HepG2 (cell line): ENCODE data around the gene PMIS2. TPM values are rescaled to one million over a fixed set of nuclear protein-coding genes. Genes with fewer than 3 reads are reported as not detected.

ENCODE experiments used
- ARHGAP35 ChIP-seq: sonication (generic); formaldehyde crosslinking; IDR thresholded peaks from 2 replicates; pipeline ENCODE4 v1.9.0; 2022; ENCODE audit warnings: mild to moderate bottlenecking, inconsistent platforms, moderate library complexity, missing genetic modification reagents, borderline replicate concordance
- EEA1 ChIP-seq: sonication (generic); formaldehyde crosslinking; IDR thresholded peaks from 2 replicates; pipeline ENCODE4 v1.5.1; 2020; ENCODE audit warnings: mild to moderate bottlenecking, missing genetic modification reagents, borderline replicate concordance
- EHMT2 ChIP-seq: fragments of 200-600 bp; sonication (generic); IDR thresholded peaks from 2 replicates; pipeline ENCODE4 v1.7.0; 2017; ENCODE audit warnings: antibody characterized with exemption, low read depth, low read length, borderline replicate concordance
- HCFC1 ChIP-seq: fragments of 150-350 bp; IDR thresholded peaks from 2 replicates; pipeline ENCODE4 v1.6.1; 2014; ENCODE audit warnings: low read depth, low read length
- HDAC2 ChIP-seq: sonication (generic); formaldehyde crosslinking; IDR thresholded peaks from 2 replicates; pipeline ENCODE4 v1.4.0; 2020; ENCODE audit warnings: missing genetic modification reagents
- MED8 ChIP-seq: sonication (generic); formaldehyde crosslinking; IDR thresholded peaks from 2 replicates; pipeline ENCODE4 v1.8.1; 2023; ENCODE audit warnings: mild to moderate bottlenecking, missing genetic modification reagents; ENCODE audit not compliant: insufficient replicate concordance
- MXI1 ChIP-seq: IDR thresholded peaks from 3 replicates; pipeline ENCODE4 v1.6.1; 2012; ENCODE audit warnings: low read depth, low read length, inconsistent platforms, borderline replicate concordance
- NFIC ChIP-seq: IDR thresholded peaks from 2 replicates; pipeline ENCODE4 v1.6.1; 2012; ENCODE audit warnings: mild to moderate bottlenecking, low read length, inconsistent platforms
- NFKB2 ChIP-seq: sonication (generic); formaldehyde crosslinking; IDR thresholded peaks from 2 replicates; pipeline ENCODE4 v1.4.0; 2020; ENCODE audit warnings: missing genetic modification reagents, borderline replicate concordance
- POLR2A ChIP-seq, 2 experiments: IDR thresholded peaks; 2 replicates each; pipeline ENCODE4 v1.6.1; 2011; ENCODE audit warnings: low read depth in 2 of 2, low read length in 2 of 2, mild to moderate bottlenecking in 1 of 2, moderate library complexity in 1 of 2; ENCODE audit not compliant: insufficient read depth in 1 of 2
- ZFP1 ChIP-seq: IDR thresholded peaks from 2 replicates; pipeline ENCODE4 v1.6.1; 2016
- ZNF350 ChIP-seq: sonication (generic); formaldehyde crosslinking; IDR thresholded peaks from 2 replicates; pipeline ENCODE4 v1.4.0; 2020; ENCODE audit warnings: mild to moderate bottlenecking, low read depth, missing genetic modification reagents, borderline replicate concordance
- ZNF567 ChIP-seq: sonication (generic); formaldehyde crosslinking; IDR thresholded peaks from 2 replicates; pipeline ENCODE4 v1.8.1; 2023; ENCODE audit warnings: mild to moderate bottlenecking, missing genetic modification reagents, borderline replicate concordance
- ZNF570 ChIP-seq: sonication (generic); formaldehyde crosslinking; IDR thresholded peaks from 2 replicates; pipeline ENCODE4 v1.4.0; 2020; ENCODE audit warnings: mild to moderate bottlenecking, missing genetic modification reagents, borderline replicate concordance
- polyA plus RNA-seq, 8 experiments: library from polyadenylated mRNA; depleted of rRNA in 3 of 8; stranded (reverse) in 7 of 8; unstranded in 1 of 8; fragments of >200 nt; fragmentation: Illumina TruSeq in 4 of 8; extraction: Trizol in 4 of 8; gene quantifications; 2 replicates each; pipeline versions ENCODE4 v1.2.1 to v1.2.3, GENCODE V29; 2011 to 2016; ENCODE audit warnings: low read depth in 4 of 8, missing spikeins in 1 of 8, mixed read lengths in 1 of 8; ENCODE audit not compliant: insufficient read depth in 1 of 8
- total RNA-seq, 5 experiments: library from RNA; depleted of rRNA; stranded (reverse); fragments of >200 nt; fragmentation: Illumina TruSeq; extraction: Trizol; gene quantifications; 2 replicates each; pipeline ENCODE4 v1.2.3, GENCODE V29; 2016; ENCODE audit warnings: low read depth in 1 of 5
- TF ChIP-seq, protein P1 (sequence below): sonication (generic); formaldehyde crosslinking; IDR thresholded peaks from 2 replicates; pipeline ENCODE4 v1.8.0; 2022; ENCODE audit warnings: mild to moderate bottlenecking, missing genetic modification reagents, moderate library complexity
- TF ChIP-seq, protein P2 (sequence below): sonication (generic); formaldehyde crosslinking; IDR thresholded peaks from 2 replicates; pipeline ENCODE4 v1.9.0; 2021; ENCODE audit warnings: missing genetic modification reagents, borderline replicate concordance
- TF ChIP-seq, protein P3 (sequence below): sonication (generic); formaldehyde crosslinking; conservative IDR thresholded peaks from 2 replicates; pipeline ENCODE4 v1.4.0; 2020; ENCODE audit warnings: mild to moderate bottlenecking, missing genetic modification reagents, moderate library complexity
- TF ChIP-seq, protein P4 (sequence below): sonication (generic); formaldehyde crosslinking; IDR thresholded peaks from 2 replicates; pipeline ENCODE4 v1.4.0; 2020; ENCODE audit warnings: mild to moderate bottlenecking, low read depth, missing genetic modification reagents
- TF ChIP-seq, protein P5 (sequence below): IDR thresholded peaks from 2 replicates; pipeline ENCODE4 v1.6.1; 2018; ENCODE audit warnings: missing genetic modification reagents
- TF ChIP-seq, protein P6 (sequence below): IDR thresholded peaks from 2 replicates; pipeline ENCODE4 v1.6.1; 2016; ENCODE audit warnings: low read depth, borderline replicate concordance

The PMIS2 gene
- total and polyA plus RNA-seq, 2 of the 13 experiments (the other 11 are each of a cell fraction or from before 2014, with no cell fraction given) = not detected

DNA sequence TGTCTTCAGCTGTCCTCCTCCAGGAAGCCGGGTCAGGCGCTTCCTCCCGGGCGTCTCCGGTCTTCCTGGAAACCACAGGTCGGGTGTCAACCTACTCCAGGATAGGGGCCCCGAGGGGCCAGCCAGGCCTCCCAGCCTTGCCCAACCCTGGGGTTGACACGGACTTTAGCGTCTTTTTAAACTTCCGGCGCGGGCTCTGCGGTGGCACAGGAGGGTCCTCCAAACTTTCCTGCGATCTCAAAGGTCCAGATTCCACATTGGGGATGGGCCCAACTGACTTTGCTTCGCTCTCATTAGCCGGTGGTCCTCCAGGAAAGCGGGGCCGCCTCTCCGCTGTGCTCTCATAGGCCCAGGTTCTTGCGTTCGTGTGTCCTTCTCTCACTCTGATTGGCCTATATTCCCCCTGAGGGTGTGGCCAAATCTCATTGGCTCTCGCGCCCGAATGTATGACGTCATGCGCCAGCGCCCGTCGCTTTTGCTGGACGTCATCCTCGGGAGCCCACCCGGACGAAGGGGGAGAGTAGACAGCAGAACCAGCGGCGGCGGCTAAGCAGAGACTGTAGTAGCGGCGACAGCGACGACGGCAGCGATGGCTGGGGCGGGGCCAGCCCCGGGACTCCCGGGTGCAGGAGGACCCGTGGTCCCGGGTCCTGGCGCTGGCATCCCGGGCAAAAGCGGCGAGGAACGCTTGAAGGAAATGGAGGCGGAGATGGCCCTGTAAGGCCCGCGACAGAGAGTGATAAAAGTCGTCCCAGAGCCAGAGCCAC is 42.8 kb downstream of the PMIS2 start, which contains the start of gene RBM42 (continued):
- TF ChIP-seq ARHGAP35 (CRISPR knock-in tag) = no peak
- TF ChIP-seq ZNF350 (CRISPR knock-in tag) = peak; percentile 84; the same call in 1 of the 2 replicates
- TF ChIP-seq EHMT2 = no peak
- TF ChIP-seq MXI1 = peak; percentile 69; the same call in 1 of the 3 replicates
- peak; percentile 83 for TF ChIP-seq HCFC1
- TF ChIP-seq, protein P1, sequence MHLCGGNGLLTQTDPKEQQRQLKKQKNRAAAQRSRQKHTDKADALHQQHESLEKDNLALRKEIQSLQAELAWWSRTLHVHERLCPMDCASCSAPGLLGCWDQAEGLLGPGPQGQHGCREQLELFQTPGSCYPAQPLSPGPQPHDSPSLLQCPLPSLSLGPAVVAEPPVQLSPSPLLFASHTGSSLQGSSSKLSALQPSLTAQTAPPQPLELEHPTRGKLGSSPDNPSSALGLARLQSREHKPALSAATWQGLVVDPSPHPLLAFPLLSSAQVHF (CRISPR knock-in tag) = no peak
- no peak for TF ChIP-seq EEA1 (CRISPR knock-in tag)
- TF ChIP-seq NFIC = peak; percentile 52; the same call in 1 of the 2 replicates
- TF ChIP-seq, protein P2, sequence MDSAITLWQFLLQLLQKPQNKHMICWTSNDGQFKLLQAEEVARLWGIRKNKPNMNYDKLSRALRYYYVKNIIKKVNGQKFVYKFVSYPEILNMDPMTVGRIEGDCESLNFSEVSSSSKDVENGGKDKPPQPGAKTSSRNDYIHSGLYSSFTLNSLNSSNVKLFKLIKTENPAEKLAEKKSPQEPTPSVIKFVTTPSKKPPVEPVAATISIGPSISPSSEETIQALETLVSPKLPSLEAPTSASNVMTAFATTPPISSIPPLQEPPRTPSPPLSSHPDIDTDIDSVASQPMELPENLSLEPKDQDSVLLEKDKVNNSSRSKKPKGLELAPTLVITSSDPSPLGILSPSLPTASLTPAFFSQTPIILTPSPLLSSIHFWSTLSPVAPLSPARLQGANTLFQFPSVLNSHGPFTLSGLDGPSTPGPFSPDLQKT (CRISPR knock-in tag) = no peak
- TF ChIP-seq, protein P3, sequence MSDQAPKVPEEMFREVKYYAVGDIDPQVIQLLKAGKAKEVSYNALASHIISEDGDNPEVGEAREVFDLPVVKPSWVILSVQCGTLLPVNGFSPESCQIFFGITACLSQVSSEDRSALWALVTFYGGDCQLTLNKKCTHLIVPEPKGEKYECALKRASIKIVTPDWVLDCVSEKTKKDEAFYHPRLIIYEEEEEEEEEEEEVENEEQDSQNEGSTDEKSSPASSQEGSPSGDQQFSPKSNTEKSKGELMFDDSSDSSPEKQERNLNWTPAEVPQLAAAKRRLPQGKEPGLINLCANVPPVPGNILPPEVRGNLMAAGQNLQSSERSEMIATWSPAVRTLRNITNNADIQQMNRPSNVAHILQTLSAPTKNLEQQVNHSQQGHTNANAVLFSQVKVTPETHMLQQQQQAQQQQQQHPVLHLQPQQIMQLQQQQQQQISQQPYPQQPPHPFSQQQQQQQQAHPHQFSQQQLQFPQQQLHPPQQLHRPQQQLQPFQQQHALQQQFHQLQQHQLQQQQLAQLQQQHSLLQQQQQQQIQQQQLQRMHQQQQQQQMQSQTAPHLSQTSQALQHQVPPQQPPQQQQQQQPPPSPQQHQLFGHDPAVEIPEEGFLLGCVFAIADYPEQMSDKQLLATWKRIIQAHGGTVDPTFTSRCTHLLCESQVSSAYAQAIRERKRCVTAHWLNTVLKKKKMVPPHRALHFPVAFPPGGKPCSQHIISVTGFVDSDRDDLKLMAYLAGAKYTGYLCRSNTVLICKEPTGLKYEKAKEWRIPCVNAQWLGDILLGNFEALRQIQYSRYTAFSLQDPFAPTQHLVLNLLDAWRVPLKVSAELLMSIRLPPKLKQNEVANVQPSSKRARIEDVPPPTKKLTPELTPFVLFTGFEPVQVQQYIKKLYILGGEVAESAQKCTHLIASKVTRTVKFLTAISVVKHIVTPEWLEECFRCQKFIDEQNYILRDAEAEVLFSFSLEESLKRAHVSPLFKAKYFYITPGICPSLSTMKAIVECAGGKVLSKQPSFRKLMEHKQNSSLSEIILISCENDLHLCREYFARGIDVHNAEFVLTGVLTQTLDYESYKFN (CRISPR knock-in tag) = peak; percentile 65
- TF ChIP-seq POLR2A (IDR thresholded peaks at IDR 0.05; ENCODE audit: insufficient read depth in 1 of 2, low read depth in 2 of 2, low read length in 2 of 2) = peak; percentile 55 to 70; a peak in 3 of 4 replicates
- TF ChIP-seq, protein P4, sequence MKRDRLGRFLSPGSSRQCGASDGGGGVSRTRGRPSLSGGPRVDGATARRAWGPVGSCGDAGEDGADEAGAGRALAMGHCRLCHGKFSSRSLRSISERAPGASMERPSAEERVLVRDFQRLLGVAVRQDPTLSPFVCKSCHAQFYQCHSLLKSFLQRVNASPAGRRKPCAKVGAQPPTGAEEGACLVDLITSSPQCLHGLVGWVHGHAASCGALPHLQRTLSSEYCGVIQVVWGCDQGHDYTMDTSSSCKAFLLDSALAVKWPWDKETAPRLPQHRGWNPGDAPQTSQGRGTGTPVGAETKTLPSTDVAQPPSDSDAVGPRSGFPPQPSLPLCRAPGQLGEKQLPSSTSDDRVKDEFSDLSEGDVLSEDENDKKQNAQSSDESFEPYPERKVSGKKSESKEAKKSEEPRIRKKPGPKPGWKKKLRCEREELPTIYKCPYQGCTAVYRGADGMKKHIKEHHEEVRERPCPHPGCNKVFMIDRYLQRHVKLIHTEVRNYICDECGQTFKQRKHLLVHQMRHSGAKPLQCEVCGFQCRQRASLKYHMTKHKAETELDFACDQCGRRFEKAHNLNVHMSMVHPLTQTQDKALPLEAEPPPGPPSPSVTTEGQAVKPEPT = no peak; the same call in 1 of the 2 replicates
- TF ChIP-seq, protein P5, sequence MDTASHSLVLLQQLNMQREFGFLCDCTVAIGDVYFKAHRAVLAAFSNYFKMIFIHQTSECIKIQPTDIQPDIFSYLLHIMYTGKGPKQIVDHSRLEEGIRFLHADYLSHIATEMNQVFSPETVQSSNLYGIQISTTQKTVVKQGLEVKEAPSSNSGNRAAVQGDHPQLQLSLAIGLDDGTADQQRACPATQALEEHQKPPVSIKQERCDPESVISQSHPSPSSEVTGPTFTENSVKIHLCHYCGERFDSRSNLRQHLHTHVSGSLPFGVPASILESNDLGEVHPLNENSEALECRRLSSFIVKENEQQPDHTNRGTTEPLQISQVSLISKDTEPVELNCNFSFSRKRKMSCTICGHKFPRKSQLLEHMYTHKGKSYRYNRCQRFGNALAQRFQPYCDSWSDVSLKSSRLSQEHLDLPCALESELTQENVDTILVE (CRISPR knock-in tag) = peak; percentile 70
- 0 out of 2 replicates have a peak, but pooled peaks have one; percentile 8 for TF ChIP-seq NFKB2 (CRISPR knock-in tag)
- TF ChIP-seq HDAC2 (CRISPR knock-in tag) = peak; percentile 95
- TF ChIP-seq ZFP1 (CRISPR knock-in tag) = peak; percentile 61; the same call in 1 of the 2 replicates
- no peak for TF ChIP-seq ZNF567
- TF ChIP-seq MED8 = no peak
- TF ChIP-seq, protein P6, sequence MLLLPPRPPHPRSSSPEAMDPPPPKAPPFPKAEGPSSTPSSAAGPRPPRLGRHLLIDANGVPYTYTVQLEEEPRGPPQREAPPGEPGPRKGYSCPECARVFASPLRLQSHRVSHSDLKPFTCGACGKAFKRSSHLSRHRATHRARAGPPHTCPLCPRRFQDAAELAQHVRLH = no peak
- no peak for TF ChIP-seq ZNF570 (CRISPR knock-in tag)
